Measurements from ENCODE around the gene CTR9. TPM values are rescaled to one million over a fixed set of nuclear protein-coding genes. Genes with fewer than 3 reads are reported as not detected.

CTR9 gene
- total RNA-seq, 1 donor from 2014 or later = 35.6 TPM

DNA sequence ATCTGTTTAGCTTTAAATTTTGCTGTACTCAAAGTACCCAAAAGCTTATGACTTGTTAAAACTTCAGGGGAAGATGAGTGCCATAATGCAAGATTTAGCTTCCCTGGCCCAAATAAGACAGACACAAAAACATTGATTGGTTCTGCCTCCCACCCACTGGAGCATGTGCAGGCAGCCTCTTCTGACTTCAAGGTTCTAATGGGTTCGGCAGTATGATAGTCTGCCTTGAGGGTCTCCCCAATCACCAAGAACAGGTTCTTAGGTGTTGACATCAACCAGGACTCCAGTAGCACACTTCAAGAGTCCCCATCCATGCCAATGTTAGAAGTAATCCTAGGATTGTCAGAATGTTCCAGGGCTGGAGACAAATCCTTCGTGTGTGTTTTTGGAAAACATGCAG is 45.1 kb downstream of the CTR9 start:
- DNase-seq (ENCODE audit: extremely low spot score, unreplicated experiment) = no peak
- Mint-ChIP-seq H3K36me3 (peaks cover 49% of the 10 kb centered on the region), H3K4me1 (ENCODE audit: unreplicated experiment) (peaks cover 10% of the 10 kb centered on the region), H3K9me3 (no peaks in the 10 kb centered on the region), H3K27ac (peak overlapping the region; percentile 59), H3K4me3 (no peak overlapping the region), H3K27me3 (no peaks in the 10 kb centered on the region)
- TF ChIP-seq, protein P1, sequence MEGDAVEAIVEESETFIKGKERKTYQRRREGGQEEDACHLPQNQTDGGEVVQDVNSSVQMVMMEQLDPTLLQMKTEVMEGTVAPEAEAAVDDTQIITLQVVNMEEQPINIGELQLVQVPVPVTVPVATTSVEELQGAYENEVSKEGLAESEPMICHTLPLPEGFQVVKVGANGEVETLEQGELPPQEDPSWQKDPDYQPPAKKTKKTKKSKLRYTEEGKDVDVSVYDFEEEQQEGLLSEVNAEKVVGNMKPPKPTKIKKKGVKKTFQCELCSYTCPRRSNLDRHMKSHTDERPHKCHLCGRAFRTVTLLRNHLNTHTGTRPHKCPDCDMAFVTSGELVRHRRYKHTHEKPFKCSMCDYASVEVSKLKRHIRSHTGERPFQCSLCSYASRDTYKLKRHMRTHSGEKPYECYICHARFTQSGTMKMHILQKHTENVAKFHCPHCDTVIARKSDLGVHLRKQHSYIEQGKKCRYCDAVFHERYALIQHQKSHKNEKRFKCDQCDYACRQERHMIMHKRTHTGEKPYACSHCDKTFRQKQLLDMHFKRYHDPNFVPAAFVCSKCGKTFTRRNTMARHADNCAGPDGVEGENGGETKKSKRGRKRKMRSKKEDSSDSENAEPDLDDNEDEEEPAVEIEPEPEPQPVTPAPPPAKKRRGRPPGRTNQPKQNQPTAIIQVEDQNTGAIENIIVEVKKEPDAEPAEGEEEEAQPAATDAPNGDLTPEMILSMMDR (conservative IDR thresholded peaks at IDR 0.05) = no peak

DNA sequence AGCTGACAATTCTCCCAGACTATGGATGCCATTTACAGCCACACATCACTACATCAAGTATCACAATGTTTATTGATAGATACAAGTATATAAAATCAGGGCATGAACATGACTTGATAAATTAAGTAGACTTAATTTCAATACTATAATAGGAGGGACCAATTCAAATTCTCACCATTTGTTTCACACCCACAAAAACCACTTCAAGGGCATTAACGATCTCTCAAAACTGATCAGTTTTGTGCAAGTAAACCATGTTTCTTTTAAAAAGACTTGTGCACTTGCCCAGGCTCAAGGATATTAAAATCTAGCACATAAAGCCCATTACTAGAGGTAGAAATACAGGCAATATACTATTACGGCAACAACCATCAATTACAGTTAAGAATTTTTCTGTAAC is 46.0 kb downstream of the CTR9 start:
- Mint-ChIP-seq H3K4me3 (no peak overlapping the region), H3K27me3 (no peaks in the 10 kb centered on the region), H3K36me3 (peaks cover 57% of the 10 kb centered on the region), H3K9me3 (no peaks in the 10 kb centered on the region), H3K4me1 (ENCODE audit: unreplicated experiment) (peaks cover 10% of the 10 kb centered on the region), H3K27ac (peak overlapping the region; percentile 59)
- TF ChIP-seq, protein P1 (conservative IDR thresholded peaks at IDR 0.05) = no peak
- no peak for DNase-seq (ENCODE audit: extremely low spot score, unreplicated experiment)

DNA sequence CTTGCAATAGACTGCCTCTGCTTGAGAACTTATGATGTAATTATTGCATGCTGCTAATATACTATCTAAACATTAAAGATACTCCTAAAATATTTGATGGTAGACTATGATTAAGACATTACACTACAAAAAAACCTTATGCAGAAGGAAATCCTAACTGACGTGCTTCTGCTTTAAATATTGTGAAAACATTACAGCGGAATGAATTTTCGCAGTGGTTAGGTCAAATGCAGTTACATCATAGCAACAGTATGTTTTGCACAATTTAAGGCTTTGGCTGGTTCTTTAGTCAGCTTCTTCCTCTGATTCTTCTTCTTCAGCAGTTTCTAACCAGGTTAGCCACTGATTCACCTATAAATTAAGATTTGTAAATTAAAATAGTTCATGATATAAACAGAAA is 46.5 kb downstream of the CTR9 start:
- Mint-ChIP-seq H3K9me3 (no peaks in the 10 kb centered on the region), H3K4me1 (ENCODE audit: unreplicated experiment) (peaks cover 10% of the 10 kb centered on the region), H3K4me3 (no peak overlapping the region), H3K27ac (no peak overlapping the region), H3K27me3 (no peaks in the 10 kb centered on the region), H3K36me3 (peaks cover 61% of the 10 kb centered on the region)
- TF ChIP-seq, protein P1 (conservative IDR thresholded peaks at IDR 0.05) = no peak
- no peak for DNase-seq (ENCODE audit: extremely low spot score, unreplicated experiment)

DNA sequence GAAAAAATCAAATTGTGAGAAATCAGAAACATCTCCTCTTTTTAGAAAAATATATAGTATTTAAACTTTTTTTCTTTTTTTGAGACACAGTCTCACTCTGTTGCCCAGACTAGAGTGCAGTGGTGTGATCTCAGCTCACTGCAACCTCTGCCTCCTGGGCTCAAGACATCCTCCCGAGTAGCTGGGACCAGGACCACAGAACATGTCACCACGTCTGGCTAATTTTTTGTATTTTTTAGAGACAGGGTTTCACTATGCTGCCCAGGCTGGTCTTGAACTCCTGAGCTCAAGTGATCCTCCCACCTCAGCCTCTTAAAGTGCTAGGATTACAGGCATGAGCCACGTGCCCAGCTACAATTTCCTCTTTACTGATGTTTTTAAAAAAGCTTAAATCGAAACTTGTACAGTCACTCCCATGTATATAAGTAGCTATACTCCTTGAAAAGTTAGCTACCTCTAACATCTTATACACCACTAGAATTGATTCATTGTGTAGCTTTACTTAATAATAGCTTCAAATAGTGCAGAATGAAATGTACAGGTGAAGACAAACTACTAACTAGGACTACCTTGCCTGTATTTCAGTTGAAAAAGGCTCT is 47.4 kb downstream of the CTR9 start:
- DNase-seq (ENCODE audit: extremely low spot score, unreplicated experiment) = no peak
- TF ChIP-seq, protein P1 (conservative IDR thresholded peaks at IDR 0.05) = no peak
- H3K4me3 Mint-ChIP-seq = no peak overlapping the region
- no peaks in the 10 kb centered on the region for H3K9me3 Mint-ChIP-seq
- H3K27ac Mint-ChIP-seq = peak overlapping the region; percentile 70
- peaks cover 63% of the 10 kb centered on the region for H3K36me3 Mint-ChIP-seq
- no peaks in the 10 kb centered on the region for H3K27me3 Mint-ChIP-seq
- H3K4me1 Mint-ChIP-seq (ENCODE audit: unreplicated experiment) = peaks cover 6% of the 10 kb centered on the region

DNA sequence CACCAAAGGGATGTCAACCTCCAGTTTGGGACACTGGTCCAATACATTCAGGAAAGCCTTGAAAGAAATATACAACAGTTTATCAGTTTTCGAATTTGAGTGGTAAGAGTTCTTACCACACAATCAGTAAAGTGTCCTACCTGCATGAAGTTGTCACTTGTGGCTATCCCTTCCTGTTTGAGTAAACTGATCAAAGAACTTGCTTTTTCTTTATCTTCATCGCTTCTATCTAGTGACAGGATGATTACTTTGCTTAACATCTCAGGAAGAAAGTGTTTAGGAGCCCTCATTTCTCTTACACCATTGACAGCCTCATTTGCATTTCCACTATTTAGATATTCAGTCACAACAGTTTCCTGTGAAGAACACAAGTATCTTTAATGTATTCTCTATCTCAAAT is 49.2 kb downstream of the CTR9 start:
- TF ChIP-seq, protein P1 (conservative IDR thresholded peaks at IDR 0.05) = no peak
- Mint-ChIP-seq H3K4me1 (ENCODE audit: unreplicated experiment) (peaks cover 17% of the 10 kb centered on the region), H3K27ac (peak overlapping the region; percentile 11), H3K27me3 (no peaks in the 10 kb centered on the region), H3K4me3 (no peak overlapping the region), H3K9me3 (no peaks in the 10 kb centered on the region), H3K36me3 (peaks cover 72% of the 10 kb centered on the region)
- DNase-seq (ENCODE audit: extremely low spot score, unreplicated experiment) = no peak

DNA sequence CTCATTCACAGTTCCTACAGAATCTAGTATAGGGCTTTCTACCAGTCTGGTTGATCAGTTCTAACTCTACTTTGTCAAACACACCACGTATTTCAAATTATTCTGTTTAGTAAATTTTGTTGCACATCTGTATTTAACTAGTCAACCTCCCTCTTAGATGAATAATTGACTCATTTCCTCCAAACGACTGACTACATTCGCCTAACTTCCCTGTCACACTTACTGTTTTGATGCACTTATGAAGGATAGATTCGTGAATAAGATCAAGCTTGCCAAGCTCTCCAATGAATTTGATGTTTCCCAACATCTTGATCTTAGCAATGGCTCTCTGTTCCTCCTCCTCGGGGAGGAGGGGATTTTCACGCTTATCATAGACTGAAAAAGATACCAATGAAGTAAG is 52.6 kb downstream of the CTR9 start:
- H3K4me3 Mint-ChIP-seq = peak overlapping the region; percentile 23
- no peaks in the 10 kb centered on the region for H3K9me3 Mint-ChIP-seq
- H3K4me1 Mint-ChIP-seq (ENCODE audit: unreplicated experiment) = peaks cover 30% of the 10 kb centered on the region
- H3K27me3 Mint-ChIP-seq = no peaks in the 10 kb centered on the region
- H3K36me3 Mint-ChIP-seq = peaks cover 77% of the 10 kb centered on the region
- TF ChIP-seq, protein P1 (conservative IDR thresholded peaks at IDR 0.05) = no peak
- peak overlapping the region; percentile 78 for H3K27ac Mint-ChIP-seq
- DNase-seq (ENCODE audit: extremely low spot score, unreplicated experiment) = no peak
